GM19099 (cell line): ENCODE data around the gene SYCE1.

Source experiments
- POLR2A ChIP-seq: IDR thresholded peaks from 3 replicates; pipeline ENCODE4 v1.6.1; 2011; ENCODE audit warnings: low read depth; ENCODE audit not compliant: insufficient read length; ENCODE audit errors: extremely low read depth

The SYCE1 gene

DNA sequence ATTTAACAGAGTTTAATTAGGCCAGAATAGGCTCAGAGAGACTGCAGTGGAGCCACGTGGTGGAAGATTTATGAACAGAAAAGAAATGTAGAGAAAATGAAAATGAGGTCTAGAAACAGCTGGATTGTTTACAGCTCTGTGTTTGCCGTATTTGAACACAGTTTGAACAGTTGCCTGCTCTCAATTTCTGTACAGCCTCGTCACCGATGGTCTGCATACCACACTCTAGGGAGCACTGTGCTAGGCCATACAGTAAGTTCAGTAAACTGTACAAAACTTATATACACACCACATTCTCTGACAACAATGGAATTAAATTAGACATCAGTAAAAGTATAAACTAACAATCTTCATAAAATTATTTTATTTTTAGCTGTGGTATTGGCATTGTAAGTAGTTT lies 49.3 kb downstream of the SYCE1 start:
- no peak for TF ChIP-seq POLR2A

DNA sequence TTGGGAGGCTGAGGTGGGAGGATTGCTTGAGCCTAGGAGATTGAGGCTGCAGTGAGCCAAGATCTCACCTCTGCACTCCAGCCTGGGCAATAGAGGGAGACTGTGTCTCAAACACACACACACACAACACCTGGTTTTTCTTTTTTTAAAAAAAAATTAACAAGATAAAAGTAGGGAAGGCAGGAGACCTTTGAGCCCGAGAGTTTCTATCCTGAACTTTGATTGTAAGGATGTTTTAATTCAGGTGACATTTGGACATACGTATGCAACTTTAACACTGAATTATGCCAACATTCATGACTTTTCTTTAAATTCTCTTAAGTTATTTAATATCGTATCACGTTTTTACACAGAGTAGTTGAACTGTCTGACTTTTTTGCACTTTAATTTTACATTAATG lies 49.9 kb downstream of the SYCE1 start:
- TF ChIP-seq POLR2A: no peak

DNA sequence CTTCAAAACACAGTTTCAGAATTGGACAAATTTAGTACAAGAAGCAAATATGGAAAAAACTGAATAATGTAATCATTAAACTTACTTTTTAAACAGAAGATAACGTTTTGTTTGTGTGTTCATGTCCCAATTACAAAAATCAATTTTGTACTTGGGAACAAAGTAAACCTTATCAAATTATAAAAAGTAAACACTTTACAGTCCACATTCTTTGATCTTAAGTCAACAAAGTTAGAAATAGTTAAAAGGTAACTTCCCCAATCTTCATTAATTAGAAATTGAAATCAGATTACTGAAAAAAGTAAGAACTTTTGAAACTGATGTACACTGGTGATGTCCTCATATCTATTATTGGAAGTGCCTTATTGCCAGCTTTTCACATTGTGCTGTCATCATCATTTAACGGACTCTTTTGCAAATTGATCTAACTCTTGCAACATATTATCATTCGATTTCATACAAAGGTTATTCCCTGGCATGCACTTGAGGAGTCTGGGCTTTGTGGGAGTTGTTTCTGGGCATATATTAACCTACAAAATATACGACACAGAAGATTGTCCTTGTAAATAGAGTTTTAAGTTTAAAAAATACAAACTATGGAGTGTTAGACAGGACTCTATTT lies 53.4 kb downstream of the SYCE1 start:
- no peak for TF ChIP-seq POLR2A

DNA sequence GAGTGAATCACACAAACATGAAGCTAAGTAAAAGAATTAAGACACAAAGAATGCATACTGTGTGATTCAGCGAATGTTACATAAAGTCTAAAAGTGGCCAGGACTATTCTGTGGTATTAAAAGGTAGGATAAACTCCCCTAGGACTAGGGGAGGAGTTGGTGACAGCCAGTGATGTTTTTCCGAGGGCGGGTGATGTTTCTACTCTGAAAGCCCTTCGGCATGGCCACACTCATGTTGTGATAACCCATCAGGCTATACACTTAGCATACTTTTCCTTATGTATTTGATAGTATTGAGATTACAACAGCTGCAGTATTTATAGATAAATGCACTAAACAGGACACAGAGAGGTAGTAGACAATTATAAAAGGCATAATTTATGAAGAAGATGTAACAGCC lies 54.0 kb downstream of the SYCE1 start:
- no peak for TF ChIP-seq POLR2A

DNA sequence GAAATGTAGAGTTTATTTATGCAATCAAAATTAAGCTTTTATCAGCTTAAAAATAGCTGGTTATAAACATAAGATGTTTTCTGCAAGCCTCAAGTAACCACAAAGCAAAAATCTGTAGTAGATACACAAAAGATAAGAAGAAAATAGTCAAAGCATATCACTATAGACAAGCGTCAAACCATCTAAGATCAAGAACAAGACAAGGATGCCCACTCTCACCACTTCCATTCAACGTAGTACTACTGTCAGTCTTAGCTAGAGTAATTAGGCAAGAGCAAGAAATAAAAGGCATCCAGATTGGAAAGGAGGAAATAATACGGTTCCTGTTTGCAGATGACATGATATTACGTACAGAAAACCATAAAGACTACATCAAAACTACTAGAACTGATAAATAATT lies 55.7 kb downstream of the SYCE1 start:
- no peak for TF ChIP-seq POLR2A
